ENCODE data around the gene REEP3. TPM values are rescaled to one million over a fixed set of nuclear protein-coding genes. Genes with fewer than 3 reads are reported as not detected.

REEP3 gene
- total RNA-seq, 2 experiments from 2014 or later, result 19.5 to 20.7 TPM

GRCh38 chr10:63516207-63516606, 5.0 kb upstream of the REEP3 start:
- DNase-seq, result no peak
- H3K36me3 Mint-ChIP-seq, result peaks cover 7% of the 10 kb centered on the region
- no peak overlapping the region for H3K4me3 Mint-ChIP-seq
- peaks cover 13% of the 10 kb centered on the region for H3K9me3 Mint-ChIP-seq
- no peaks in the 10 kb centered on the region for H3K27me3 Mint-ChIP-seq
- POLR2A ChIA-PET, result interaction anchor here (0.7 kb wide), 1 partner anchor 52 kb away, joined by 8 read pairs; no protein-coding TSS in a partner anchor
- CTCF ChIA-PET, result interaction anchor here (0.6 to 1.7 kb wide), 4 partner anchors 57 to 204 kb away, joined by 3 to 11 read pairs (median 4); no protein-coding TSS in a partner anchor
- intact Hi-C loops (cut with micrococcal nuclease), result no loop called here
- H3K4me1 Mint-ChIP-seq (ENCODE audit: low read depth), result peaks cover 67% of the 10 kb centered on the region
- H3K27ac Mint-ChIP-seq, result no peak overlapping the region

- no peaks in the 10 kb centered on the region for H3K27me3 Mint-ChIP-seq
- H3K36me3 Mint-ChIP-seq, result peaks cover 4% of the 10 kb centered on the region
- H3K9me3 Mint-ChIP-seq, result peaks cover 7% of the 10 kb centered on the region
- ChIA-PET CTCF (no interaction called here), POLR2A (no interaction called here)
- H3K27ac Mint-ChIP-seq, result no peak overlapping the region
- no peak overlapping the region for H3K4me3 Mint-ChIP-seq
- intact Hi-C loops (cut with micrococcal nuclease), result no loop called here
- no peak for DNase-seq
- peaks cover 75% of the 10 kb centered on the region for H3K4me1 Mint-ChIP-seq (ENCODE audit: low read depth)
Observed at GRCh38 chr10:63518690-63519288, 2.4 kb upstream of the REEP3 start.

GRCh38 chr10:63521416-63522276, 445 bp downstream of the REEP3 start:
- intact Hi-C loops (cut with micrococcal nuclease), result loop anchor here (1.0 to 10.0 kb wide), 7 partner anchors 51 to 707 kb away; partner anchors contain the start of gene EGR2
- POLR2A ChIA-PET, result interaction anchor here (0.6 to 2.5 kb wide), 8 partner anchors 12 to 760 kb away, joined by 3 to 17 read pairs (median 4); no protein-coding TSS in a partner anchor
- peaks cover 63% of the 10 kb centered on the region for H3K4me1 Mint-ChIP-seq (ENCODE audit: low read depth)

GRCh38 chr10:63522277-63522687, 1.1 kb downstream of the REEP3 start:
- Mint-ChIP-seq H3K27me3 (no peaks in the 10 kb centered on the region), H3K4me1 (ENCODE audit: low read depth) (peaks cover 56% of the 10 kb centered on the region)
- CTCF ChIA-PET, result interaction anchor here (0.8 to 2.3 kb wide), 6 partner anchors 107 to 438 kb away, joined by 3 to 13 read pairs (median 6); no protein-coding TSS in a partner anchor

More at GRCh38 chr10:63521416-63522276, 445 bp downstream of the REEP3 start:
- no peaks in the 10 kb centered on the region for H3K9me3 Mint-ChIP-seq
- peak; percentile 64 for DNase-seq
- peak overlapping the region; percentile 92 for H3K27ac Mint-ChIP-seq
- peak overlapping the region; percentile 87 for H3K4me3 Mint-ChIP-seq
- CTCF ChIA-PET, result interaction anchor here (0.8 to 2.3 kb wide), 6 partner anchors 108 to 437 kb away, joined by 3 to 13 read pairs (median 6); no protein-coding TSS in a partner anchor
- peaks cover 5% of the 10 kb centered on the region for H3K36me3 Mint-ChIP-seq
- no peaks in the 10 kb centered on the region for H3K27me3 Mint-ChIP-seq

GRCh38 chr10:63522995-63523394, 1.8 kb downstream of the REEP3 start:
- intact Hi-C loops (cut with micrococcal nuclease), result loop anchor here (1.0 to 10.0 kb wide), 6 partner anchors 49 to 708 kb away; partner anchors contain the start of gene EGR2
- CTCF ChIA-PET, result interaction anchor here (0.8 to 2.3 kb wide), 4 partner anchors 107 to 439 kb away, joined by 3 to 13 read pairs (median 8); no protein-coding TSS in a partner anchor
- H3K4me3 Mint-ChIP-seq, result peak overlapping the region; percentile 87
- H3K27ac Mint-ChIP-seq, result no peak overlapping the region
- peaks cover 55% of the 10 kb centered on the region for H3K4me1 Mint-ChIP-seq (ENCODE audit: low read depth)
- peaks cover 8% of the 10 kb centered on the region for H3K36me3 Mint-ChIP-seq
- POLR2A ChIA-PET, result interaction anchor here (1.4 to 2.5 kb wide), 3 partner anchors 51 to 254 kb away, joined by 4 to 17 read pairs (median 6); no protein-coding TSS in a partner anchor
- no peak for DNase-seq
- H3K9me3 Mint-ChIP-seq, result no peaks in the 10 kb centered on the region
- H3K27me3 Mint-ChIP-seq, result no peaks in the 10 kb centered on the region

More at GRCh38 chr10:63522277-63522687, 1.1 kb downstream of the REEP3 start:
- DNase-seq, result no peak
- Mint-ChIP-seq H3K36me3 (peaks cover 5% of the 10 kb centered on the region), H3K27ac (peak overlapping the region; percentile 92), H3K9me3 (no peaks in the 10 kb centered on the region), H3K4me3 (peak overlapping the region; percentile 87)
- POLR2A ChIA-PET, result interaction anchor here (0.6 to 2.5 kb wide), 7 partner anchors 51 to 761 kb away, joined by 3 to 17 read pairs (median 4); no protein-coding TSS in a partner anchor
- intact Hi-C loops (cut with micrococcal nuclease), result loop anchor here (1.0 to 10.0 kb wide), 6 partner anchors 50 to 707 kb away; partner anchors contain the start of gene EGR2

GRCh38 chr10:63525021-63525420, 3.8 kb downstream of the REEP3 start:
- intact Hi-C loops (cut with micrococcal nuclease), result loop anchor here (10.0 kb wide), 1 partner anchor 710 kb away; the partner anchor contains the start of gene EGR2
- Mint-ChIP-seq H3K36me3 (peaks cover 20% of the 10 kb centered on the region), H3K9me3 (no peaks in the 10 kb centered on the region), H3K27ac (no peak overlapping the region), H3K27me3 (no peaks in the 10 kb centered on the region), H3K4me1 (ENCODE audit: low read depth) (peaks cover 43% of the 10 kb centered on the region), H3K4me3 (no peak overlapping the region)
- ChIA-PET POLR2A (no interaction called here), CTCF (interaction anchor here (0.6 kb wide), 2 partner anchors 98 to 137 kb away, joined by 3 to 4 read pairs; no protein-coding TSS in a partner anchor)
- no peak for DNase-seq

GRCh38 chr10:63527401-63527800, 6.2 kb downstream of the REEP3 start:
- no peak overlapping the region for H3K27ac Mint-ChIP-seq
- peaks cover 33% of the 10 kb centered on the region for H3K4me1 Mint-ChIP-seq (ENCODE audit: low read depth)
- H3K4me3 Mint-ChIP-seq, result no peak overlapping the region
- H3K27me3 Mint-ChIP-seq, result no peaks in the 10 kb centered on the region
- ChIA-PET POLR2A (no interaction called here), CTCF (no interaction called here)
- no peaks in the 10 kb centered on the region for H3K9me3 Mint-ChIP-seq
- intact Hi-C loops (cut with micrococcal nuclease), result loop anchor here (10.0 kb wide), 1 partner anchor 713 kb away; the partner anchor contains the start of gene EGR2
- no peak for DNase-seq
- peaks cover 18% of the 10 kb centered on the region for H3K36me3 Mint-ChIP-seq

- H3K4me3 Mint-ChIP-seq, result no peak overlapping the region
- DNase-seq, result no peak
- intact Hi-C loops (cut with micrococcal nuclease), result loop anchor here (10.0 kb wide), 1 partner anchor 713 kb away; the partner anchor contains the start of gene EGR2
- H3K27me3 Mint-ChIP-seq, result no peaks in the 10 kb centered on the region
- peaks cover 18% of the 10 kb centered on the region for H3K36me3 Mint-ChIP-seq
- peaks cover 25% of the 10 kb centered on the region for H3K4me1 Mint-ChIP-seq (ENCODE audit: low read depth)
- CTCF ChIA-PET, result interaction anchor here (1.2 to 1.4 kb wide), 2 partner anchors 11 to 101 kb away, joined by 4 to 6 read pairs; no protein-coding TSS in a partner anchor
- POLR2A ChIA-PET, result no interaction called here
- no peaks in the 10 kb centered on the region for H3K9me3 Mint-ChIP-seq
- no peak overlapping the region for H3K27ac Mint-ChIP-seq
Observed at GRCh38 chr10:63528084-63528744, 7.0 kb downstream of the REEP3 start.

GRCh38 chr10:63530409-63530808, 9.2 kb downstream of the REEP3 start:
- peaks cover 16% of the 10 kb centered on the region for H3K36me3 Mint-ChIP-seq
- H3K4me1 Mint-ChIP-seq (ENCODE audit: low read depth), result peaks cover 18% of the 10 kb centered on the region
- ChIA-PET CTCF (no interaction called here), POLR2A (no interaction called here)
- intact Hi-C loops (cut with micrococcal nuclease), result no loop called here
- H3K27me3 Mint-ChIP-seq, result no peaks in the 10 kb centered on the region
- DNase-seq, result no peak
- H3K4me3 Mint-ChIP-seq, result no peak overlapping the region
- no peak overlapping the region for H3K27ac Mint-ChIP-seq
- H3K9me3 Mint-ChIP-seq, result no peaks in the 10 kb centered on the region

GRCh38 chr10:63534723-63535122, 13.5 kb downstream of the REEP3 start:
- CTCF ChIA-PET, result no interaction called here
- POLR2A ChIA-PET, result no interaction called here
- intact Hi-C loops (cut with micrococcal nuclease), result no loop called here
- H3K4me3 Mint-ChIP-seq, result no peak overlapping the region
- H3K4me1 Mint-ChIP-seq (ENCODE audit: low read depth), result peaks cover 4% of the 10 kb centered on the region
- no peaks in the 10 kb centered on the region for H3K27me3 Mint-ChIP-seq
- no peak for DNase-seq
- H3K36me3 Mint-ChIP-seq, result no peaks in the 10 kb centered on the region
- H3K27ac Mint-ChIP-seq, result no peak overlapping the region
- no peaks in the 10 kb centered on the region for H3K9me3 Mint-ChIP-seq

GRCh38 chr10:63536698-63537097, 15.5 kb downstream of the REEP3 start:
- H3K4me3 Mint-ChIP-seq, result no peak overlapping the region
- ChIA-PET POLR2A (no interaction called here), CTCF (no interaction called here)
- H3K27me3 Mint-ChIP-seq, result no peaks in the 10 kb centered on the region
- H3K36me3 Mint-ChIP-seq, result no peaks in the 10 kb centered on the region
- intact Hi-C loops (cut with micrococcal nuclease), result no loop called here
- peaks cover 4% of the 10 kb centered on the region for H3K4me1 Mint-ChIP-seq (ENCODE audit: low read depth)
- no peaks in the 10 kb centered on the region for H3K9me3 Mint-ChIP-seq
- DNase-seq, result no peak
- H3K27ac Mint-ChIP-seq, result no peak overlapping the region
